GM18870 (cell line): Measurements from ENCODE around the gene UROS.
A peak's percentile ranks its signal among the peaks of the same experiment; 100 is the strongest.

ENCODE experiments used
- ATAC-seq: cut with Tn5 transposase; IDR thresholded peaks from one replicate; pipeline ENCODE4 v1.9.1; 2021; ENCODE audit warnings: moderate library complexity; ENCODE audit not compliant: unreplicated experiment

The UROS gene

GRCh38 chr10:125822878-125823662, at the start of gene UROS, which contains the start of gene BCCIP:
UROS (minus strand) TSS chr10:125823258; CDS start chr10:125816499, 6,759 bp downstream.
BCCIP (plus strand) TSS chr10:125823546; CDS start chr10:125823558, 12 bp downstream.
- peak; percentile 61 for ATAC-seq

- ATAC-seq: no peak
Observed at GRCh38 chr10:125871338-125871737, 48.3 kb upstream of the UROS start.

GRCh38 chr10:125868372-125868975, 45.4 kb upstream of the UROS start:
- ATAC-seq: no peak

GRCh38 chr10:125866421-125867029, 43.5 kb upstream of the UROS start:
- ATAC-seq: no peak

GRCh38 chr10:125865120-125865519, 42.1 kb upstream of the UROS start:
- ATAC-seq: no peak

- no peak for ATAC-seq
Observed at GRCh38 chr10:125859128-125859817, 36.2 kb upstream of the UROS start.

GRCh38 chr10:125857185-125857760, 34.2 kb upstream of the UROS start:
- ATAC-seq: no peak

GRCh38 chr10:125852487-125852886, 29.4 kb upstream of the UROS start:
- ATAC-seq: no peak

GRCh38 chr10:125850766-125851731, 28.0 kb upstream of the UROS start:
- no peak for ATAC-seq

GRCh38 chr10:125849448-125849847, 26.4 kb upstream of the UROS start:
- no peak for ATAC-seq

GRCh38 chr10:125848857-125849256, 25.8 kb upstream of the UROS start:
- ATAC-seq: no peak

GRCh38 chr10:125848371-125848770, 25.3 kb upstream of the UROS start:
- ATAC-seq: no peak

GRCh38 chr10:125846894-125847293, 23.8 kb upstream of the UROS start:
- peak; percentile 69 for ATAC-seq

GRCh38 chr10:125845617-125846016, 22.6 kb upstream of the UROS start:
- ATAC-seq: no peak

- no peak for ATAC-seq
Observed at GRCh38 chr10:125844751-125845221, 21.7 kb upstream of the UROS start.

GRCh38 chr10:125843603-125844329, 20.7 kb upstream of the UROS start:
- ATAC-seq: no peak

- ATAC-seq: no peak
Observed at GRCh38 chr10:125840955-125841354, 17.9 kb upstream of the UROS start.

- ATAC-seq: no peak
Observed at GRCh38 chr10:125840406-125840805, 17.3 kb upstream of the UROS start.
